ENCODE results near the gene YPEL2.
A peak's percentile ranks its signal among the peaks of the same experiment; 100 is the strongest.
"Not testable (repeated sequence)": the region's sequence is repeated elsewhere in the genome, so short reads cannot be mapped to it uniquely, and the experiment has no call there.

YPEL2 gene, protein sequence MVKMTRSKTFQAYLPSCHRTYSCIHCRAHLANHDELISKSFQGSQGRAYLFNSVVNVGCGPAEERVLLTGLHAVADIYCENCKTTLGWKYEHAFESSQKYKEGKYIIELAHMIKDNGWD

DNA sequence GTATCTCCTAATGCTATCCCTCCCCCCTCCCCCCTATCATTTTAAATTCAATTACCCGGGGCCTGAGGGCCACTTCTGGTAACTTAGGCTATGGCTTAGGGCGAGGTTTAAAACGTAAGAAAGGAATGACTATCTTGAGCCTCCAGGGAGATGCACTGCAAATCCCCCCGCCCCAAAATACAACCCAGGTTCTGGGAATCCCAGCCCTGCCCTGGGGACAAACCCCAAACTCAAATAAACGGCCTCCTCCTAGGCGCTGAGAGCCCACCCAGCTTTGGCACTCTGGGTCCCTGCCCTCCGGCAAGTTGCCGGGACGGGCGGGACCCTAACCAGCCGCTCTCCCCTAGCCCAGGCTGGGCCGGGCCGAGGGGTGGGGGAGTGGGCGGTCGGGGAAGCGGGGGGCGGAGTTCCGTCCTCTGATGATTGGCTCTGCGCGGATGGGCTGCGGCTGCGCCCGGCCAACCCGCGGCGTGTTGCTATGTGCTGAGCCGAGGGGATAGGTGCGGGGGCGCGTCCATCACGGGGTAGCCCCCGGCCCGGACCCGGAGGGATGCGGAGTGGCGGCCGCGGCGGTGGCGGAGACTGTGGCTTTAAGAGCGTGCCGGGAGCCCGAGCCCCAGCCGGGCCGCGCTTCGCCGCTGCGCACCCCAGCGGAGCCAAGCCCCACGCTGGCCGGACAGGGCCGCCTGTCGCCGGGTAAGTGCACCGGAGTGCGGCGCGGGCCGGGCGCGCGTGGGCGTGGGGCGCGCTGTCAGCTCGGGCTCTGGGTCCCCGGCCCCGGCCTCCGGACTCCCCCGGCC, at the start of gene YPEL2:
YPEL2 (plus strand) TSS at position 527 of the 800 bp plus-strand sequence. CDS start 21,755 bp downstream, outside the sequence.
- DNase-seq (ENCODE audit: low spot score) = peak; percentile 100

DNA sequence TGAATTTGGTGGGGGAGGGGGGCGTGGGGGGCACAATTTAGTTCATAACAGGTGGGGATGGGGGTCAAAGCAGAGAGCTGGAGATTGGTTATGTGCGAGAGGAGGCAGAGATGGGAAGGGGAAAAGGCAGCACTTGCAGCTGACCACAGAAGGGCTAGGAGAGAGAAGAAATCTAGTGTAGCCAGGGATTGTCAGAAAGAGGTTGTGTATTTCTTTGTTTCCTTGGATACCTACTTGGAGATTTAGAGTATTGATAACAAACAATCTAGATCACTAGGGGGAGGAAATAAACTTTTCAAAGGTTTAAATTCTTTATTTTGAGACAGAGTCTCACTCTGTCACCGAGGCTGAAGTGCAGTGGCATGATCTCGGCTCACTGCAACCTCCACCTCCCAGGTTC, 47.1 kb upstream of the YPEL2 start:
- DNase-seq (ENCODE audit: low spot score) = no peak

DNA sequence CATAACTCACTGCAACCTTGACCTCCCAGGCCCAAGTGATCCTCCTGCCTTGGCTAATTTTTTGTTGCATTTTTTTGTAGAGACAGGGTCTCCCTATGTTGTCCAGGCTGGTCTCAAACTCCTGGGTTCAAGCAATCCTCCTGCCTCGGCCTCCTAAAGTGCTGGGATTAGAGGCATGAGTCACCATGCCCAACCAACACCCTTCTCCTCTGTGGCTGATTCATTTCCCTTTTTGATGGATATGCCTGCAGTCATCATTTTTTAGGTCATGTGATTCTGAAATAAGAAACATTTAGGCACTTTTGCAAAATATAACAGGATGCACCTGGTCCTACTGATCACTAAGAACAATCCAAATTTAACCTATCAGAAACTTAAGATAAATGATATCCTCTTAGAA, 44.0 kb upstream of the YPEL2 start:
- DNase-seq (ENCODE audit: low spot score) = no peak

DNA sequence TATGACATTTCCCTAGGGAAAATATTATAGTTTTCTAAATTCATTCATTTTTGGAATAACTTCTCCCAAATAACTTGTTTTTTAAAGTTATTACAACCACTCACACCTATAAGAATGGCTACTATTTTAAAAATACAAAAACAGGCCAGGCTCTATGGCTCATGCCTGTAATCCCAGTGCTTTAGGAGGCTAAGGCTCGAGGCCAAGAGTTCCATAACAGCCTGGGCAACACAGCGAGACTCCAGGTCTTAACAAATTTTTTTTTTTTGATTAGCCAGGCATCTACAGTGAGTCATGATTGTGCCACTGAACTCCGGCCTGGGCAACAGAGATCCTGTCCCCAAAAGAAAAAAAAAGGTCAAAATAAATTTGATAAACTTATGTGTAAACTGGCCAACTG, 43.6 kb upstream of the YPEL2 start:
- DNase-seq (ENCODE audit: low spot score) = no peak

DNA sequence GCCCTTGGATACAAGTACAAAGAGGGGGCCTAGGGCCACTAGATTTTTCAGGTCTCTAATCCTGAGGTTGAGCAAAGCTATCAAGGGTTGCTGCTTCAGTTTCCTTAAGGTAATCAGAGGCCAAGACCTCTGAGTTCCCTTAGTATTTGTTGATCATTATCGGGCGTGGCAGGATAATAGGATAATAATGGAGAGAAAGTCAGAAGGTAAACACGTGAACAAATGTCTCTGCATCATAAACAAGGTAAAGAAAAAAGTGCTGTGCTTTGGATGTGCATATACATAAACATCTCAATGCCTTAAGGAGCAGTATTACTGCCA, 41.5 kb upstream of the YPEL2 start:
- DNase-seq (ENCODE audit: low spot score) = no peak

DNA sequence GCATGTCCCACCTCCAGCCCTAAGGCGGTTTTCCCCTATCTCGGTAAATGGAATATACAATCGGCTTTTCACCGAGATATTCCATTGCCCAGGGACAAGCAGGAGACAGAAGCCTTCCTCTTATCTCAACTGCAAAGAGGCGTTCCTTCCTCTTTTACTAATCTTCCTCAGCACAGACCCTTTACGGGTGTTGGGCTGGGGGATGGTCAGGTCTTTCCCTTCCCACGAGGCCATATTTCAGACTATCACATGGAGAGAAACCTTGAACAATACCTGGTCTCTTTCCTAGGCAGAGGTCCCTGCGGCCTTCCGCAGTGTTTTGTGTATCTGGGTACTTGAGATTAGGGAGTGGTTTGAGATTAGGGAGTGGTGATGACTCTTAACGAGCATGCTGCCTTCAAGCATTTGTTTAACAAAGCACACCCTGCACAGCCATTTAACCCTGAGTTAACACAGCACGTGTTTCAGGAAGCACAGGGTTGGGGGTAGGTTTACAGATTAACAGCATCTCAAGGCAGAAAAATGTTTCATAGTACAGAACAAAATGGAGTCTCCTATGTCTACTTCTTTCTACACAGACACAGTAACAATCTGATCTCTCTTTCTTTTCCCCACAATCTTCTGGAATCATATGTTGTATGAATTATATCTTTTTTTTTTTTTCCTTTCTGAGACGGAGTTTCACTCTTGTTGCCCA, 41.0 kb upstream of the YPEL2 start:
- not testable (repeated sequence) for DNase-seq (ENCODE audit: low spot score)

DNA sequence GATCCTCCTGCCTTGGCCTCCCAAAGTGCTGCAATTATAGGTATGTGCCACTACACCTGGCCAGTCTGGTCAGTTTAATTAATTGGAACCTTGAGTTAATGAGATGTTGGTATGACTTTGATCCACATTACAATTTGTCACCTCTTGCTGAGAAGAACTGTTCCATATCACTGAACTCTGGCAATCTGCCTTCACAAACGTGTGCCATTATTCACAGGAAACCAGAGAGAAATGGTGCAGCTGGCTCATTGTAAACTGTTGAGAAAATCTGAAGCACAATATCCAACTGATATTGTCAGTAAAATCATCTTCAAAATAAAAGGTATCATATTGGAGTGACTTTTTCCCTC, 39.3 kb upstream of the YPEL2 start:
- DNase-seq (ENCODE audit: low spot score) = no peak

DNA sequence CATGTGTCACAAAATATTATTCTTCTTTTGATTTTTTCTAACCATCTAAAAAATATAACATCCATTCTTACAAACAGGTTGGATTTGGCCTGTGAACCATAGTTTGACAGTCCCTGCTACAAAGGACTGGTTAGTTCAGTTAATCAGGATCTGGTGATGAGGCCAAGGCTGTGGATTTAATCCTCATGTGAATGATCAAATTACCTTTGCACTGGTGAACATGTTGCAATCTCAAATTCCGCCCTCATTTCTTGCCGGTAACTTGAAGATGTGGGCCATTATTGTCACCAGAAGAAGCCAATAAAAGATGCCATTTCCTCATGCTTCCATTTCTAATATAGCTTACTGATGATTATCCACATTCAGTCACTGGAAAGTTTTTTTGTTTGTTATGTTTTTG, 35.3 kb upstream of the YPEL2 start:
- no peak for DNase-seq (ENCODE audit: low spot score)

DNA sequence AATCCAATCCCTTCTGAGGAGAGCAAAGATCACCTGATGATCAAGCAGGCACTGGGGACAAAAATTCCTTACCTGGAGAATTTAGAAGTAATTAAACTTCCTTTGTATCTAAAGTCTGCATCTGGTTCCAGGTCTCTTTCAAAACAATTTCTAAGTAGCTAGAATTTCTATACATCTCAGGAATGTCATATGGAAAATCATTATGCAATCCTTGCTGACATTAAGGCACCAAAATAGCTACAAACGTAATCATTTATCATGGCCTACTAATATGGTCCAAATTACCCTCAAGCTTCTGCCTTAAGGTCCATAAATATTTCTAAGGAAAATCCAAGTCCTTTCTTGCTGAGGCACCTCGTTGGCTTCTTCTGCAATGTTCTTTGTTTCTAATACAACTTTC, 32.9 kb upstream of the YPEL2 start:
- DNase-seq (ENCODE audit: low spot score) = no peak

DNA sequence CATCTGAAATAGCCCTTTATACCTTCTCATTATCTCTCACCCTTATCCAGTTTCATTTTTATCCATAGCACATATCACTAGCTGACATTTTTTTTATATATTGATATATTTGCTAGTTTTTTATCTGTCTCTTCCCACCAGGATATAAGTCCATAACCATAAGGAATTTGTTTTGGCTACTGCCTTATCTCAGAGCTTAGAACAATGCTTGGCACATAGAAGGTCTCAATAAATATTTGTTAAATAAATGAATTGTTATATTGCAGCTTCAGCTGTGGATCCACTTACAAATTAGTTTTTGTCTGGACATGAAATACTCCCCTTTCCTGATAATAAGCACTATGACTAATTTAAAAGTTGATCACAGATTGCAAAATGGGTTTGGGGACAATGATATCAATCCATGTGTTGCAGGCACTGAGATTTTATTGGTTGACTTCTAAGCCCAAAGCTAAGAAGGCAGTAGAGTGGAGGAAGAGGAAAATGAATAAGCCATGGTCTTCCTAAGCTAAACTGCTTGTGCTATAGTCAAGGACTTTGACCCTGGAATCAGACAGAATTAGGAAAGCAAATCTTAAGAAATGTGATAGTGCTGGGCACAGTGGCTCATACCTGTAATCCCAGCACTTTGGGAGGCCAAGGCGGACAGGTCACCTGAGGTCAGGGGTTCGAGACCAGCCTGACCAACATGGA, 31.9 kb upstream of the YPEL2 start:
- no peak for DNase-seq (ENCODE audit: low spot score)

DNA sequence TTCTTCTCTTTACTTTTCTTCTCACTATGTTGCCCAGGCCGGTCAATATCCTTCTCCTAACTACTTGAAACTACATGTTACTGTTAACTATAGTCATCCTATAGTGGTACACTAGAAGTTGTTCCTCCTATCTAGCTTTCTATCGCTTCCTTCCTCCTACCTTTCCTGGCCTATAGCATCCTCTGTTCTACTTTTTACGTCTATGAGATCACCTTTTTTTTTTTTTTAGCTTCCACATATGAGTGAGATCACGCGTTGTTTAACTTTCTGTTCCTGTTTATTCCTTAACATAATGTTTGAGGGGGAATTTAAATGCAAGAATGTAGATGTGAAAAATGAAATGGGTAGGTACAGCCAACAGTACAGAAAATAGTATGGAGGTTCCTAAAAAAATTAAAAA, 30.5 kb upstream of the YPEL2 start:
- DNase-seq (ENCODE audit: low spot score) = no peak

DNA sequence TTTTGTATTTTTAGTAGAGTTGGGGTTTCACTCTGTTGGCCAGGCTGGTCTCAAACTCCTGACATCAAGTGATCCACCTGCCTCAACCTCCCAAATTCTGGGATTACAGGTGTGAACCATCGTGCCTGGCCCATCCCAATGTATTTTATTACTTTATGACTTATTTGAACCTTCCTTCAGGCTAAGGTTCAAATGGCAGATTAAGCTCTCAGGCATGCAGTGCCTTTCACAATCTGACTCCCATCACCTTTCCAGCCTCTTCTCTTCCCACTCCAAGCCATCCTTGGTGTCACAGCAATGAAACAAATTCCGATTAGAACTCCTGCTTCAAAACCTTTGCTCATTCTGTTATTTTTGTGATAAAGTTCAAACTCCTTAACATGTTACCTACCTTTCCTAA, 26.6 kb upstream of the YPEL2 start:
- no peak for DNase-seq (ENCODE audit: low spot score)

DNA sequence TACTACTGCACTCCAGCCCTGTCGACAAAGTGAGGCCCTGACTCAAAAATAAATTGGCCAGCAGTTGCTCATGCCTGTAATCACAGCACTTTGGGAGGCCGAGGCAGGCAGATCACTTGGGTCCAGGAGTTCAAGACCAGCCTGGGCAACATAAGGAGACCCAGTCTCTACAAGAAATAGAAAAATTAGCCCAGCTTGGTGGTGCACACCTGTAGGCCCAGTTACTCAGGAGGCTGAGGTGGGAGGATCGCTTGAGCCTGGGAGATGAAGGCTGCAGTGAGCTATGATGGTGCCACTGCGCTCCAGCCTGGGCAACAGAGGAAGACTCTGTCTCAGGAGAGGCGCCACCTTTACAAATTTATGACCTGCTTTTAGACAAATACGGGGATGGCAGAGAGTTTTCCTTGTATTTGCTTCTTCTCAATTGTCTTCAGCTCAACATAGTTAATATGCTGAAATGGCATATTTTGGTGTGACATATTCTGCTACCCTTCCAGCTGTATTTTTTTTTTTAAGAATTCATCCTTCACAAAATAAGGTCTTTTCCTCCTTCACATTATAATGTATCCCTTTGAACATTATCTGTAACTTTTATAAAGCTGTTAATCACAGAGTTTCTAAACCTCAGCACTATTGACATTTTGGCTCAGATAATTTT, 21.1 kb upstream of the YPEL2 start:
- no peak for DNase-seq (ENCODE audit: low spot score)

DNA sequence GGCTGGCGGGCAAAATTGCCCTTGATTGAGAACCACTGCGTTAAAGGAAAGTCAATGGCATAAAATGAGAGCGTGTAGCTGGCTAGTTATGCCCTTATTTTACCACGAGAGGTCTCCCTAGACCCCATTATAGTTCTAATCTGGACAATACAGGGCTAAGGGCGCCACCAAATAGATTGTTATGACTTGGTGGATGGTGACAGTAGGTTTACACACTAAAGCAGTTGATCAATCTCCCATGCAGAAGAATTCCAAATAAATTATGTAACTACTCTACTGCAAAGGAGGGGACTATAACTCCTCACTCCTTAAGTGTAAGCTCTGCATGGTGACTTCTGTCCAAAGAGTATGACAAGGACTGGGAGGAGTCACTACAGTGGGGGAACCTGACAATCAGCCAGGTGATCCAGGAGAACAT, 20.4 kb upstream of the YPEL2 start:
- DNase-seq (ENCODE audit: low spot score) = peak; percentile 79

DNA sequence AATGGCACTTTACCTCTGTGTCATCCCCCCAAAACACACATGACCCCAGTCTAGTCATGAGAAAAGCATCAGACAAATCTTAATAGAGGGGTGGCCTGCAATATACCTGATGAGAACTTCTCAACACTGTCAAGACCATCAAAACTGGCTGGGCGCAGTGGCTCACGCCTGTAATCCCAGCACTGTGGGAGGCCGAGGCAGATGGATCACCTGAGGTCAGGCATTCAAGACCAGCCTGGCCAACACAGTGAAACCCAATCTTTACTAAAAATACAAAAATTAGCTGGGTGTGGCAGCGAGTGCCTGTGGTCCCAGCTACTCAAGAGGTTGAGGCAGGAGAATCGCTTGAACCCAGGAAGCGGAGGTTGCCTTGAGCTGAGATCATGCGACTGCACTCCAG, 19.9 kb upstream of the YPEL2 start:
- DNase-seq (ENCODE audit: low spot score) = not testable (repeated sequence)

DNA sequence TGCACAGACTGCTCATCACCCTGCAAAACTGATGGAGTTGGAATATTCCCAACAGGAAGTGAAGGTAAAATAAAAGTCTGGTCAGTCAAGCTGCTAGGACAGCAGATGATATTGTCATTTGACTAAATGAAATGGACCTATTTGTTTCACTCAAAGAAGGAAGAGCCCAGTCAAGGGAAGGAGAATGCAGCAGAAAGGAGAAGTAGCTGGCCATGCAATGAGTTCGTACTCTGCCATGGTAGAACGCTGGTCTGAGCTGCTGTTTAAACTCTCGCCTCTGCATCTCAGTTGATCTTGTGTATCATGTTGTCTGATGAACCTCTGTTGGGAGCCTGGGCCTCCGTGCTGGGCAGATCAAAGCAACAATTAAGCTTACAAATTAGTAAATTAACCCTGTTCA, 15.6 kb upstream of the YPEL2 start:
- no peak for DNase-seq (ENCODE audit: low spot score)

DNA sequence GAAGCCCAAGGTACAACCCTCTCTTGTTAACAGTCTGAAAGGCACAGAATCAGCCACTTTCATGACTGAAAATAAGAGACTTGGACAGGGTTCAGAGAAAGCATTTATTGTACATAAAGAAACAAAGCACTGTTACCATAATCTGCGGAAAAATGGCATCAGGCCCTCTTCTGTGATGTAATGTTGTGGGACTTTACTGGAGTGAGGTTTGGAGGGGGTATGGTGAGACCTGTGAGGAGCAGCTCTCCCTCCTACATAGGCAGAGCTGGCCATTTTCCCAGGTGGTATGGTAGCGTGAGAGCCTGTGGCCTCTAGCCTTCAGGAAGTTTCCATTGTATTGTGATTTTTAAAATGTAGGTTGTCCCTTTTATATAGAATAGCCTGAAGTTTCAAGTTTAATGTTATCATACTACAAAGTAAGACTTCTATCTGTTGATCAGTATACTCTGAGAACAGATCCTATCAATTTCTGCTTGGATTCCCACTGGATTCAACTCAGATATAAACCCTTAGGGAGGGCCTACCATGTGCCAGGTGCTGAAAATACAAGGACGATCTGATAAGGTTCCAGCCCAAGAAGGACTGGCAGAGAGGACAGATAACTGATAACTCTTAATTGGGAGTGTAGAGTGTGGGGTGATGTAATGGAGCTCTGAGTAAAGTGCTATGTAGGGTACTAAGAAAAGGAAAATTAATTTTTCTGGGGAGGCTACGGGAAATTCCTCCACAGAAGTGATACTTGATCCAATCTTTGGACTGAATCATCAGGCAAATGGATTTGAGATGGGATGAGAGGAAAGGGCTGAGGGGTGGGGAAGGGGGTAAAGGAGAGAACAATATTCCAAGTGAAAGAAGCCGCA, 4.1 kb upstream of the YPEL2 start:
- peak; percentile 7 for DNase-seq (ENCODE audit: low spot score)

DNA sequence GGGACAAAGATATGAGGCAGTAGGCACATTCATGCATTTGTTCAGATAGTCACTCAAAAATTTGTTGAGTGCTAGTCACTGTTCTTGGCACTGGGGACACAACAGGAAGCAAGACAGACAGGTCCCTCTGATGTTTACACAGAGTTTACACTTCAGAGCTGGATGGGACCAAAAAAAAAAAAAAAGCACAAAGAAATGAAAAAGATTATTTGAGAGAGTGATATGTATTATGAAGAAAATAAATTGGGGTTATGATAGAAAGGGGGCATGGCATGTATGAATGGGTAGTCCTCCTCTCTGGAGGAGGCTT, 3.5 kb upstream of the YPEL2 start:
- no peak for DNase-seq (ENCODE audit: low spot score)

DNA sequence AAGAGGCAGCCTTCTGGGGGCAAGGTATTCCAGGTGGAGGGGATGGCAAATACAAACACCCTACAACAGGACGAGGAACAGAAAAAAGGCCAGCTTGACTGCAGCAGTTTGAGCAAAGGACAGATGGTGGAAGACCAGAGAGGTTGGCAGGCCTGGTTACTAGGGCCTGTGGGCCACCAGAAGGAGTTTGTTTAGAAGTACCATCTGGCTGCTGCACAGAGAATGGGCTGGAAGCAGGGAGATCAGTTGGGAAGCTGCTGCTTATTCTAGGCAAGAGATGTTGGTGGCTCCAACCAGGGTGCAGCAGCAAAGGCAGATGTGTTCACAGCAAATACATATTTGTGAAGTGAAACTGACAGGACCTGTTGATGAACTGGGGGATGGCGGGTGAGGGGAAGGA, 2.9 kb upstream of the YPEL2 start:
- DNase-seq (ENCODE audit: low spot score) = peak; percentile 59

DNA sequence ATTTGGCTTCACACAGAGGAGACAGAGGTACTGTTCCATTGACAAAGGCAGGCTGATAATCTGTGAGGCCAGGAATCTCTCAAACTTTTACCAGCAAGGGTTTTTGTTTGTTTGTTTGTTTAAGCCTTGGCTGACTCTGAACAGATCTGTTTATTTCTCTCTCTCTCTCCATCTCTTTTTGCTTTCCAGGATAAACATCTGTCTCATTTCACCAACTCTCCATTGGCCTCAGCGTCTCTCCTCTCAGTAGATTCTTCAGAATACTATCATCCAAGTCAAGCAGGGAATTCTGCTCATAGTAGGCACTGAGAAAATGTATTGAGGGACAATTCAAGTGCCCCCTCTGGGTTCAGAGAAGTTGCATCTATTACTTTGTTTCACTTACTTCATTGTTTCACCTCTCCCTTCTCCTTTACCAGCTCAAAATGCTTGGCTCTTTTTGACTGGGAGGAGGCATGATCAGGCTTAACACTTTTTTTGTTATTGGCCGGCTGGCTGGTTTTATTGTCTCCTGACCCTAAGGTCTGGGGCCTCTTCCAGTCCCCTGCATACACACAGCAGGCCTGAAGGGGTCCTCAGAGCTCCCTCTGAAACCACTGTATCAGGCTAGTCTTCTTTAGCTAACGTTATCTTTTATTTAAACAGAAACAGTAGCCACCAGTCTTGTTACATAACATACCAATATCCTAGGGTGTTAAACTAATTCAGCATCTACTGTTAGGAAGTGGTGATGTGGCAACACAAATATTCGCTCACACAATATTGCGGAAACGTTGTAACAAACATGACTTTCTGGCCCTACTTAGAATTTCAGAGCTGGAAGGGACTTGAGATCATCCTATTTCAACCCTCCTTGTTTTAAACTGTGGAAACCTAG, 2.0 kb upstream of the YPEL2 start:
- peak; percentile 79 for DNase-seq (ENCODE audit: low spot score)

Data from D341Med (cell line).